ENCODE measurements around the gene GPRC5C. TPM values are rescaled to one million over a fixed set of nuclear protein-coding genes. Genes with fewer than 3 reads are reported as not detected.
"Not testable (repeated sequence)": the region's sequence is repeated elsewhere in the genome, so short reads cannot be mapped to it uniquely, and the experiment has no call there.

GPRC5C gene
- total RNA-seq, 1 donor from 2014 or later = 38.7 TPM

GRCh38 chr17:74485841-74486240 lies 54.0 kb downstream of the GPRC5C start:
- no peak for TF ChIP-seq CTCF (IDR thresholded peaks at IDR 0.05; ENCODE audit: unreplicated experiment)
- DNase-seq (ENCODE audit: low spot score in 2 of 2, unreplicated experiment in 2 of 2) = no peak
- Mint-ChIP-seq H3K27ac (no peak overlapping the region), H3K4me1 (no peaks in the 10 kb centered on the region), H3K27me3 (ENCODE audit: low read depth) (peaks cover 61% of the 10 kb centered on the region), H3K9me3 (peaks cover 4% of the 10 kb centered on the region), H3K36me3 (no peaks in the 10 kb centered on the region), H3K4me3 (no peak overlapping the region)

DNA sequence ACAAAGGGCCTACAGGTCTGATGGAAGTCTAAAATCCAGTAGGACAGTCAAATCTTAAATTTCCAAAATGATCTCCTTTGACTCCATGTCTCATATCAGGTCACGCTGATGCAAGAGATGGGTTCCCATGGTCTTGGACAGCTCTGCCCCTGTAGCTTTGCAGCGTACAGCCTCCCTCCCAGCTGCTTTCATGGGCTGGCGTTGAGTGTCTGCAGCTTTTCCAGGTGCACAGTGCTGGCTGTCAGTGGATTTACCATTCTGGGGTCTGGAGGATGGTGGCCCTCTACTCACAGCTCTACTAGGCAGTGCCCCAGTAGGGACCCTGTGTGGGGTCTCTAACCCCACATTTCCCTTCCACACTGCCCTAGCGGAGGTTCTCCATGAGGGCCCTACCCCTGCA lies 56.4 kb downstream of the GPRC5C start:
- H3K27me3 Mint-ChIP-seq (ENCODE audit: low read depth) = peaks cover 47% of the 10 kb centered on the region
- H3K36me3 Mint-ChIP-seq; H3K4me3 Mint-ChIP-seq; H3K27ac Mint-ChIP-seq; H3K9me3 Mint-ChIP-seq; H3K4me1 Mint-ChIP-seq; DNase-seq (ENCODE audit: low spot score in 2 of 2, unreplicated experiment in 2 of 2): not testable (repeated sequence)

DNA sequence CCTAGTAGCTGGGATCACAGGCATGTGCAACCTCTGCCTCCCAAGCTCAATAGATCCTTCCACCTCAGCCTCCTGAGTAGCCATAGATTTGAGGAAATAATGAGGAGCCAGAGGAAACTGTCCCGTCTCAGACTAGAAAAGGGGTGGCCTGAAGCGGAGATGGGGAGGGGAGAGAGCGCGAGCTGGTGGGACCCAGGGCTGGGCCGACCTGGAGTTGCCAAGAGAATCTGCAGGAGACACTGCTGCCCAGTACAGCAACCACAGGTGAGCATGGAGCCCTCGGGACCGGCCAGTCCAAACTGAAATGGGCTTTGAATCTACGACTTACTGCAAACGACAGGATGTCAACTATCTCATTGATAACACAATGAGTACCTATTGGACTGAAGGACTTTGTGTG lies 58.8 kb downstream of the GPRC5C start:
- H3K4me1 Mint-ChIP-seq = no peaks in the 10 kb centered on the region
- TF ChIP-seq CTCF (IDR thresholded peaks at IDR 0.05; ENCODE audit: unreplicated experiment) = no peak
- no peak for DNase-seq (ENCODE audit: low spot score in 2 of 2, unreplicated experiment in 2 of 2)
- no peaks in the 10 kb centered on the region for H3K36me3 Mint-ChIP-seq
- no peak overlapping the region for H3K4me3 Mint-ChIP-seq
- H3K9me3 Mint-ChIP-seq = peaks cover 4% of the 10 kb centered on the region
- no peak overlapping the region for H3K27ac Mint-ChIP-seq
- peaks cover 39% of the 10 kb centered on the region for H3K27me3 Mint-ChIP-seq (ENCODE audit: low read depth)

- H3K9me3 Mint-ChIP-seq = peaks cover 4% of the 10 kb centered on the region
- no peak for DNase-seq (ENCODE audit: low spot score in 2 of 2, unreplicated experiment in 2 of 2)
- no peak overlapping the region for H3K27ac Mint-ChIP-seq
- H3K4me3 Mint-ChIP-seq = no peak overlapping the region
- H3K4me1 Mint-ChIP-seq = no peaks in the 10 kb centered on the region
- H3K27me3 Mint-ChIP-seq (ENCODE audit: low read depth) = peaks cover 40% of the 10 kb centered on the region
- H3K36me3 Mint-ChIP-seq = no peaks in the 10 kb centered on the region
- no peak for TF ChIP-seq CTCF (IDR thresholded peaks at IDR 0.05; ENCODE audit: unreplicated experiment)
Measured at GRCh38 chr17:74491626-74492025, 59.7 kb downstream of the GPRC5C start.

DNA sequence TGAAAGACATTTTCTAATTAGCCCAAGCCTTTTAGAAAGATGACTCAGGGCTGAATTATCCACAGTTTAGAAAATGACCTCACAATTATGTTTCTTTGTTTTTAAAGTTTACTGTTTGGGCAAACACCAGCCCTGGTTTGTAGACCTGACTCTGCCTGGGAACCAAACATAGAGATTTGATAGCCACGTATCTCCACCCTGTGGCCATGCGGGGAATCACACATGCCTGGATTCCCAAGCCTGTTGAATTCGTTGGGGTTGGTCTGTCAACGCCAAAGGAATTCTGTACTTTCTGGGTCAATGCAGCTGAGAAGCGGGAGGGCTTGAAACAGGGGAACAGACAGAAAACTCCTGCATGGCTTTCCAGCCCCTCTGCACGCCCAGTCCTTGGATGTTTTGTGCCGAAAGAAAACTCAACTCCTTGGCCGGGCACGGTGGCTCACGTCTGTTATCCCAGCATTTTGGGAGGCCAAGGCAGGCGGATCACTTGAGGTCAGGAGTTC lies 61.5 kb downstream of the GPRC5C start:
- DNase-seq (ENCODE audit: low spot score in 2 of 2, unreplicated experiment in 2 of 2) = peak; percentile 48 to 75
- peak; percentile 90 for TF ChIP-seq CTCF (IDR thresholded peaks at IDR 0.05; ENCODE audit: unreplicated experiment)
- Mint-ChIP-seq H3K4me3 (no peak overlapping the region), H3K36me3 (no peaks in the 10 kb centered on the region), H3K4me1 (no peaks in the 10 kb centered on the region), H3K9me3 (peaks cover 4% of the 10 kb centered on the region), H3K27me3 (ENCODE audit: low read depth) (peaks cover 32% of the 10 kb centered on the region), H3K27ac (no peak overlapping the region)

Other genes with a start within 250 kb of the GPRC5C start
- 1,016 to 1,079 TPM (median 1,046 TPM) in 3 replicates for gene RPL38, start 228.4 kb upstream of the GPRC5C start, total RNA-seq
- 16.8 to 17.2 TPM (median 17.0 TPM) in 3 replicates for gene TTYH2, start 218.5 kb upstream of the GPRC5C start, total RNA-seq
- 0.18 TPM in 1 of 3 replicates, not detected in the others for gene DNAI2, start 157.9 kb upstream of the GPRC5C start, total RNA-seq
- gene KIF19, start 105.9 kb upstream of the GPRC5C start, total RNA-seq = not detected in 3 replicates
- 0.11 to 0.16 TPM in 2 of 3 replicates, not detected in the other for gene BTBD17, start 70.2 kb upstream of the GPRC5C start, total RNA-seq
- gene GPR142, start 64.6 kb upstream of the GPRC5C start, total RNA-seq = 0.18 TPM in 1 of 3 replicates, not detected in the others
- gene CD300A, start 34.5 kb downstream of the GPRC5C start, total RNA-seq = not detected in 3 replicates
- gene CD300LB, start 99.4 kb downstream of the GPRC5C start, total RNA-seq = not detected in 3 replicates
- not detected in 3 replicates for gene CD300C, start 114.0 kb downstream of the GPRC5C start, total RNA-seq
- not detected in 3 replicates for gene CD300H, start 135.4 kb downstream of the GPRC5C start, total RNA-seq
- not detected in 3 replicates for gene CD300LD, start 160.2 kb downstream of the GPRC5C start, total RNA-seq
- not detected in 3 replicates for gene CD300E, start 191.7 kb downstream of the GPRC5C start, total RNA-seq

All from mesothelial cell of epicardium (in vitro differentiated cells).